Ishikawa (cell line): ENCODE measurements around the gene EVI5L.

Source experiments
- CREB1 ChIP-seq: IDR thresholded peaks from 2 replicates; pipeline ENCODE4 v1.6.1; 2012; ENCODE audit warnings: low read depth
- TF ChIP-seq, protein P1 (sequence below): IDR thresholded peaks from 2 replicates; pipeline ENCODE4 v1.6.1; 2012

- no peak for TF ChIP-seq CREB1
- TF ChIP-seq, protein P1, sequence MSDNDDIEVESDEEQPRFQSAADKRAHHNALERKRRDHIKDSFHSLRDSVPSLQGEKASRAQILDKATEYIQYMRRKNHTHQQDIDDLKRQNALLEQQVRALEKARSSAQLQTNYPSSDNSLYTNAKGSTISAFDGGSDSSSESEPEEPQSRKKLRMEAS: no peak
Observed at GRCh38 chr19:7841751-7842660, 12.0 kb downstream of the EVI5L start.
